TTC549 (cell line): Measurements from ENCODE around the gene RPH3AL.
"Not testable (repeated sequence)": the region's sequence is repeated elsewhere in the genome, so short reads cannot be mapped to it uniquely, and the experiment has no call there.

Experiments used
- FAIRE-seq: peaks from 2 replicates; lab custom pipeline; 2012; peaks lifted over from hg19 to GRCh38; lab: Jason Lieb, UNC

RPH3AL gene

GRCh38 chr17:259341-259976, 93.1 kb downstream of the RPH3AL start:
- FAIRE-seq: no peak

GRCh38 chr17:258906-259305, 93.7 kb downstream of the RPH3AL start:
- FAIRE-seq: no peak

- no peak for FAIRE-seq
Observed at GRCh38 chr17:258045-258734, 94.4 kb downstream of the RPH3AL start.

GRCh38 chr17:253091-253846, 99.3 kb downstream of the RPH3AL start:
- FAIRE-seq: no peak

- FAIRE-seq: no peak
Observed at GRCh38 chr17:252456-252855, 100.2 kb downstream of the RPH3AL start.

GRCh38 chr17:251531-251930, 101.1 kb downstream of the RPH3AL start:
- no peak for FAIRE-seq

GRCh38 chr17:250487-251300, 101.9 kb downstream of the RPH3AL start:
- no peak for FAIRE-seq

GRCh38 chr17:249236-249993, 103.2 kb downstream of the RPH3AL start:
- no peak for FAIRE-seq

- no peak for FAIRE-seq
Observed at GRCh38 chr17:248337-249235, 104.0 kb downstream of the RPH3AL start.

- no peak for FAIRE-seq
Observed at GRCh38 chr17:247767-248166, 104.8 kb downstream of the RPH3AL start.

- FAIRE-seq: no peak
Observed at GRCh38 chr17:246851-247421, 105.7 kb downstream of the RPH3AL start.

GRCh38 chr17:246226-246625, 106.4 kb downstream of the RPH3AL start:
- no peak for FAIRE-seq

- no peak for FAIRE-seq
Observed at GRCh38 chr17:245611-246010, 107.0 kb downstream of the RPH3AL start.

GRCh38 chr17:245020-245419, 107.6 kb downstream of the RPH3AL start:
- no peak for FAIRE-seq

GRCh38 chr17:243924-244323, 108.7 kb downstream of the RPH3AL start:
- FAIRE-seq: not testable (repeated sequence)

GRCh38 chr17:238964-239259, 113.7 kb downstream of the RPH3AL start:
- FAIRE-seq: no peak

GRCh38 chr17:238071-238963, 114.3 kb downstream of the RPH3AL start:
- FAIRE-seq: no peak

GRCh38 chr17:237406-237955, 115.1 kb downstream of the RPH3AL start:
- FAIRE-seq: no peak
